Measurements from ENCODE around the gene MAP3K15. TPM values are rescaled to one million over a fixed set of nuclear protein-coding genes. Genes with fewer than 3 reads are reported as not detected.
A peak's percentile ranks its signal among the peaks of the same experiment; 100 is the strongest.

The MAP3K15 gene
- total RNA-seq, 2 experiments from 2014 or later = 1.8 to 2.2 TPM

- intact Hi-C loops (cut with micrococcal nuclease) = no loop called here
- H3K27me3 Mint-ChIP-seq = no peaks in the 10 kb centered on the region
- no peak overlapping the region for H3K4me3 Mint-ChIP-seq
- H3K36me3 Mint-ChIP-seq (ENCODE audit: low read depth) = no peaks in the 10 kb centered on the region
- ChIA-PET CTCF (interaction anchor here (0.7 kb wide), 1 partner anchor 158 kb away, joined by 3 read pairs; no protein-coding TSS in a partner anchor), POLR2A (interaction anchor here (0.9 kb wide), 1 partner anchor 138 kb away, joined by 3 read pairs; no protein-coding TSS in a partner anchor)
- H3K9me3 Mint-ChIP-seq = no peaks in the 10 kb centered on the region
- no peak overlapping the region for H3K27ac Mint-ChIP-seq
- ATAC-seq (no peak), DNase-seq (no peak)
- no peak for TF ChIP-seq CTCF (IDR thresholded peaks at IDR 0.05)
- H3K4me1 Mint-ChIP-seq (ENCODE audit: low read depth) = peaks cover 5% of the 10 kb centered on the region
Measured at GRCh38 chrX:19375546-19375945, 139.8 kb downstream of the MAP3K15 start.

GRCh38 chrX:19373351-19373891 lies 141.9 kb downstream of the MAP3K15 start:
- no peak overlapping the region for H3K27ac Mint-ChIP-seq
- intact Hi-C loops (cut with micrococcal nuclease) = loop anchor here (5.0 kb wide), 1 partner anchor 144 kb away; the partner anchor contains the start of gene MAP3K15
- TF ChIP-seq CTCF (IDR thresholded peaks at IDR 0.05) = no peak
- peak overlapping the region; percentile 78 for H3K4me3 Mint-ChIP-seq
- H3K4me1 Mint-ChIP-seq (ENCODE audit: low read depth) = peaks cover 5% of the 10 kb centered on the region
- CTCF ChIA-PET = interaction anchor here (1.7 kb wide), 1 partner anchor 162 kb away, joined by 9 read pairs; no protein-coding TSS in a partner anchor
- H3K36me3 Mint-ChIP-seq (ENCODE audit: low read depth) = no peaks in the 10 kb centered on the region
- H3K27me3 Mint-ChIP-seq = no peaks in the 10 kb centered on the region
- H3K9me3 Mint-ChIP-seq = no peaks in the 10 kb centered on the region
- ATAC-seq (no peak), DNase-seq (no peak)
- POLR2A ChIA-PET = no interaction called here

GRCh38 chrX:19372547-19373331 lies 142.6 kb downstream of the MAP3K15 start:
- H3K9me3 Mint-ChIP-seq = no peaks in the 10 kb centered on the region
- intact Hi-C loops (cut with micrococcal nuclease) = loop anchor here (5.0 kb wide), 1 partner anchor 145 kb away; the partner anchor contains the start of gene MAP3K15
- ChIA-PET CTCF (interaction anchor here (0.7 to 2.5 kb wide), 15 partner anchors 10 to 743 kb away, joined by 3 to 10 read pairs (median 4); partner anchors contain the start of gene MAP3K15), POLR2A (no interaction called here)
- H3K27ac Mint-ChIP-seq = peak overlapping the region; percentile 46
- H3K4me1 Mint-ChIP-seq (ENCODE audit: low read depth) = peaks cover 5% of the 10 kb centered on the region
- no peaks in the 10 kb centered on the region for H3K27me3 Mint-ChIP-seq
- DNase-seq (peak; percentile 6), ATAC-seq (peak; percentile 53)
- peak; percentile 0 for TF ChIP-seq CTCF (IDR thresholded peaks at IDR 0.05)
- H3K36me3 Mint-ChIP-seq (ENCODE audit: low read depth) = no peaks in the 10 kb centered on the region
- peak overlapping the region; percentile 78 for H3K4me3 Mint-ChIP-seq

- POLR2A ChIA-PET = no interaction called here
- DNase-seq = peak; percentile 81
- no peaks in the 10 kb centered on the region for H3K9me3 Mint-ChIP-seq
- peak overlapping the region; percentile 46 for H3K27ac Mint-ChIP-seq
- no peaks in the 10 kb centered on the region for H3K36me3 Mint-ChIP-seq (ENCODE audit: low read depth)
- H3K4me3 Mint-ChIP-seq = peak overlapping the region; percentile 78
- TF ChIP-seq CTCF (IDR thresholded peaks at IDR 0.05) = peak; percentile 72
- no peaks in the 10 kb centered on the region for H3K27me3 Mint-ChIP-seq
- peak; percentile 92 for ATAC-seq
- intact Hi-C loops (cut with micrococcal nuclease) = loop anchor here (5.0 kb wide), 1 partner anchor 145 kb away; the partner anchor contains the start of gene MAP3K15
- CTCF ChIA-PET = interaction anchor here (0.6 to 2.5 kb wide), 19 partner anchors 9 to 743 kb away, joined by 3 to 10 read pairs (median 4); partner anchors contain the start of gene MAP3K15
- peaks cover 5% of the 10 kb centered on the region for H3K4me1 Mint-ChIP-seq (ENCODE audit: low read depth)
Measured at GRCh38 chrX:19372170-19372546, 143.2 kb downstream of the MAP3K15 start.
